ENCODE results near the gene ANKRD34A.

Gene ANKRD34A

DNA sequence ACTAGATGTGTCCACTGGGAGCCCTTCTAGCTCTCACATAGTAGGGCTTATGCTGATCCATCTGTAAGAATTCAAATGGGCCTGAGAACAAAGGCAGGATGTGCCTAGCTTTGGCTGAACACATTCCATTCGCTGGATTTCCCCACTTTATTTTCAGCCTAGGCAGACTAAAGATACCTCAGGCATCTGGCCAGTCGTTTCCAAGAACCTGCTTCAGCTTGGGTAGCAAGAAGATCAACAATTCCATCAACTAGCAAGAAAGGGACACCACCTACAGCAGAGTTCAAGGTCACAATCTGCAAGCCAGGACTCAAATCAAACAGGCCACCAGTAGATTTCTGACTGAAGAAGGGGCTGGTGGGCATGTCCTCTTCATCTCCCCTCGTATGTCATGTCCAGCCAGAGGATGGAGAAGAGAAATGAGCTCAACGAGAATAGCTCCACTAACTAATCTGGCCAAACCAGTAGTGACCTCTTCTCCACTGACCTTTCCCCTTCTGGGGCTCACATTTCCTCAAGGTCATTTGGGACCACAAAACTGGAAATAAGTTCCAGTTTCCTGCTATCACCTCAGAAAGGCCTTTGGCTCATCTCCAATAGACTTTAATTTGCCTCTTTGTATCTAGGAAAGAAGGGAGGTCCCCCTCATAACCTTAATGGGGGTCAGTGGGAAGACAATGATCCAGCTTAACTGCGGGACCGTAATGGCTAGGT is 17.8 kb upstream of the ANKRD34A start:
- Mint-ChIP-seq H3K4me3 (no peak overlapping the region), H3K4me1 (peaks cover 53% of the 10 kb centered on the region)
- no peak for ATAC-seq

DNA sequence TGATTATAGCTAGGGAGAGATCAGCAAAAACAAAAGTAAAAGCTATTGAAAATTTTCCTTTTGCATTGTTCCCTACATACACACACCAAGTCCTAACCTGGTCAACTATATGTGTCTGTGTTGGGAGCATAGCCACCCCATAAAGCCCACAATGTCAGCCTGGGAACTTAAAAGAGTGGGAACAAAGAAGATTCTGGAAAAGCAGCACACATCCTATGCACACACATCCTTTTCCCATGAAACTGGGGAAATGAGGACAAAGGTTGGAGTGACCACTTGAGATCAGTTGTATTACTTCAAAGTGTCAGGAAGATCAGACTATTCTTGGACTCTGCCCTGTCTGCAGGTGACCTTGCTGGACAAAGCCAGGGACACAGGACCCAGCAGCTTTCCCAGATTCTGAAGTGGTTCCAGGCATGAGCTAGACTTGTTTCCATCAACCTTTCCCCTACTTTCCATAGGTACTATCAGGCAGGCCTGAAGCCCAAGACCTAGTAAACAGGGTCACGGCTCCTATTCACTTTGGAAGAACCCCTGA is 16.2 kb upstream of the ANKRD34A start:
- no peak for ATAC-seq
- no peak for DNase-seq (ENCODE audit: low spot score in 2 of 2)

More for the DNA sequence above, 17.8 kb upstream of the ANKRD34A start:
- peaks cover 10% of the 10 kb centered on the region for H3K36me3 Mint-ChIP-seq
- no peaks in the 10 kb centered on the region for H3K9me3 Mint-ChIP-seq
- no peak for DNase-seq (ENCODE audit: low spot score in 2 of 2)
- H3K27ac Mint-ChIP-seq: no peak overlapping the region

DNA sequence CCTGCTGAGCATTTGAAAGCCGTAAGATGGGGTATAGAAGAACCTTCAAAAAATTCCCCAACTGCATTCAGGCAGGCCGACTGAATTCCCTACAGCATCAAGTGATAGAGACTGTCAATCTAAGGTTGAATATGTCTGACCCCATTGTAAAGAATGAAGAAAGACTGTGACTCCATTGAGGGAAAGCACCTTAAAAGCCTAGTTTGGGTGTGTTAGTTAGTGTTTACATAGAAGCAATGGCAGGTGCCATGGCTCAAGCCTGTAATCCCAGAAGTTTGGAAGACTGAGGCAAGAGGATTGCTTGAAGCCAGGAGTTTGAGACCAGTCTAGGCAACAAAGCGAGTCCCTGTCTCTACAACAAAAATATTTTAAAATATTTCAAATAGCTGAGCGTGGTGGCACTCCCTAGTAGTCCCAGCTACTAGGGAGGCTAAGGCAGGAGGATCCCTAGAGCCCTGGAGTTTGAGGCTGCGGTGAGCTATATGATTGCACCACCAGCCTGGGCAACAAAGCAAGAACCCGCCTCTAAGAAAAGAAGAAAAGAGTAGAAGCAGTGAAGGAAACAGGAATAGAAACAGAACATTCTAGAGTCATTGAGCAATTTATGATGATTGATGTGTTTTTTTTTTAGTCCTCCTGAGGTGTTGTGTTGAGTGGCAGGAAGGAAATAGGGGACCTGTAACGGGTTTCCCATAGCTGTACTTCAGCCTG is 15.5 kb upstream of the ANKRD34A start:
- DNase-seq (ENCODE audit: low spot score in 2 of 2) (no peak), ATAC-seq (no peak)
- no peak overlapping the region for H3K27ac Mint-ChIP-seq
- no peak overlapping the region for H3K4me3 Mint-ChIP-seq
- H3K36me3 Mint-ChIP-seq: peaks cover 10% of the 10 kb centered on the region
- H3K4me1 Mint-ChIP-seq: peaks cover 38% of the 10 kb centered on the region
- H3K9me3 Mint-ChIP-seq: no peaks in the 10 kb centered on the region

More for the DNA sequence above, 16.2 kb upstream of the ANKRD34A start:
- Mint-ChIP-seq H3K4me3 (no peak overlapping the region), H3K4me1 (peaks cover 44% of the 10 kb centered on the region), H3K27ac (no peak overlapping the region), H3K36me3 (peaks cover 10% of the 10 kb centered on the region), H3K9me3 (no peaks in the 10 kb centered on the region)

DNA sequence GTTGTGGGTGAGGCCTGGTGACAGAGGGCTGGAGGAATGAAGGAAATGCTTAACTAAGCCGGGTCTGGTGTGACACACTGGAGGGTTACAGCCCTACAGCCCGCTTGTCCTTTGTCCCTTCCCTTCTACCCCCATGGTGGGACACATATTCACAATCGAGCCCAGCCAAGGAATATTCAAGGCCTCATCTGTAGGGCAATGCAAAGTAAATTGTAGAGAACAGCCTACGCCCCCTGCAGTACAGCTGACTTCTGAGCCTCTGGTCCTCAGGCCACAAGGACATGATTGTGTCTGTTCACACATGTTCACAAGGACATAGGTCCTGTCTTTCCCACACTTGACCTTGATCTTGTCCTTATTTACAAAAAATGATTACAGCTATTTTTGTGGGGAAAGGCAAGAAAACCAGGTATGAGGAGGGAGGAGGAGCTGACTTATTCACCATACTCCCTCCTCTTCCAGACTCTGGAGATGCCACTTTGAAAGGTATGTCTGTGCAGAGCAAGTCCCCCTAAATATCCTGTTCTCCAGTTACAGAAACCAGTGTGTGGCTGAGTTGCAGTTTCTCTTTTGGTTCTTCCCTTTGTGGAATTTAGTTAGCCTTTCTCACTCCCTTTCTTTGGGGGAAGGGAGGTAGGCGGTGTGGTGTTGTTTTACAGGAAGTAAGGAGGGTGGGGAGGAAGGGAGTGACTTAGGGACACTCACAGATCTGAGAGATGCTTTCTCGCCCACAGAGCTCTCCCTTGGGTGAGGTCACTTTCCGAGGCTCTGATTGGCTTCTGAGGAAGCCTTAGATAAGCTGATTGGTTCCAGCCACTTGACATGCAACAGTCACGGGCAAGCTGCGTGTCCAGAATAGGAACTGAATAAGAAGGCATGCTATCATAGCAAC is 14.7 kb upstream of the ANKRD34A start:
- ATAC-seq (peak; percentile 96), DNase-seq (ENCODE audit: low spot score in 2 of 2) (peak; percentile 55 to 89)

DNA sequence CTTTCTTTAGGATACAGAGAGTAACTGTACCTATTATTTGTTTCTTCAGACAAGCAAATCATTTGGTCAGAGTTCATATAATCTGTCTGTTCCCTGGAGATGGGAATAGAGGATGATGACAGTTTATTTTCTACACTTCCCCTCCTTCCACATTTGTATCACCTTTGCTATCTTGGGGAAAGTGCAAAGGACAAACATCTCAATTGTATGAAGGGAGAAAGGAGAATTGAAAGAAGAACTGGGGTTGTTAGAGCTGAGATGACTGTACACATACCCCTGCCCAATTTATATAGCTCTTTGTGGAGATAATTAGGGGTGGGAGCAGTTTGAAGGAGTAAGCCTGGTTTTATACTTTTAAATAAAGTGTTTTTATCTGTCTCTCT is 14.1 kb upstream of the ANKRD34A start:
- DNase-seq (ENCODE audit: low spot score in 2 of 2): no peak
- Mint-ChIP-seq H3K36me3 (peaks cover 10% of the 10 kb centered on the region), H3K4me3 (no peak overlapping the region), H3K9me3 (no peaks in the 10 kb centered on the region), H3K27ac (no peak overlapping the region), H3K4me1 (peaks cover 24% of the 10 kb centered on the region)
- ATAC-seq: no peak

More for the DNA sequence above, 14.7 kb upstream of the ANKRD34A start:
- no peak overlapping the region for H3K4me3 Mint-ChIP-seq
- peaks cover 30% of the 10 kb centered on the region for H3K4me1 Mint-ChIP-seq
- no peaks in the 10 kb centered on the region for H3K9me3 Mint-ChIP-seq
- H3K36me3 Mint-ChIP-seq: peaks cover 10% of the 10 kb centered on the region
- no peak overlapping the region for H3K27ac Mint-ChIP-seq

DNA sequence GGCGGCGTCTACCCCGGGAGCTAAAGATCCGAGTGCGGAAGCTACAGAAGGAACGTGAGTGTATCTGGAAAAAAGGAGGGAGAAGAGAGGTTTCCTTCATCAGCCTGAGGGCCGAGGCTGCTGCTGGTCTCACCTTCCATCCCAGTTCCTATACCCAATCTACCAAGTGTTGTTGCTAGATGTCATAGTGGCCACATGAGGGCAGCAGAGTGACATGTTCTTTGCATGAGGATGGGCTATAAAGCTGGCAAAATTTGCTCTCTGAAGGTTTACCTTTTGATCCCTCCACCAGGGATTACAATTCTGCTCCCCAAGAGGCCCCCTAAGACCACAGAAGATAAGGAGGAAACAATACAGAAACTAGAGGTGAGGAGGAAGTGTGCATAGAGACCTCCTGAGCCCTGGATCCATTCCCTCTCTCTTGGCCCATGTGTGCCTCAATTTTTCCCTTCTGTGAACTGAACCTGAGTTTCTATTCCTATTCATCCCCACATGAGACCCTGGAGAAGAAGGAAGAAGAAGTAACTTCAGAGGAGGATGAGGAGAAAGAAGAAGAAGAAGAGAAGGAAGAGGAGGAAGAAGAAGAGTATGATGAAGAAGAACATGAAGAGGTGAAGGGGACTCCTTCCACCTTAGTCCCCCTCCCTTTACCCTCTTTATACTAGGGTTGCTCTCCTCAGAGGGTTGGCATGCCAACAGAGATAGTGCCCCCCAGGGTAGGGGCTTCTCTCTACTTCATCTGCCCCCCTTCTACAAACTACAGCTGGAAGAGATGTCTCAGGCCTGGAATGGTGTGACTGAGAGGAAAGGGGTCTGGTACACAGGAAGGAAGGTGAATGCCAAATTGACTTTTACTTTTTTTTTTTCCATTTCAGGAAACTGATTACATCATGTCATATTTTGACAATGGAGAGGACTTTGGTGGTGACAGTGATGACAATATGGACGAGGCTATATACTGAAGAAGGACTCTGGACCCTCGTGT is 13.4 kb upstream of the ANKRD34A start:
- no peak overlapping the region for H3K27ac Mint-ChIP-seq
- peaks cover 10% of the 10 kb centered on the region for H3K36me3 Mint-ChIP-seq

DNA sequence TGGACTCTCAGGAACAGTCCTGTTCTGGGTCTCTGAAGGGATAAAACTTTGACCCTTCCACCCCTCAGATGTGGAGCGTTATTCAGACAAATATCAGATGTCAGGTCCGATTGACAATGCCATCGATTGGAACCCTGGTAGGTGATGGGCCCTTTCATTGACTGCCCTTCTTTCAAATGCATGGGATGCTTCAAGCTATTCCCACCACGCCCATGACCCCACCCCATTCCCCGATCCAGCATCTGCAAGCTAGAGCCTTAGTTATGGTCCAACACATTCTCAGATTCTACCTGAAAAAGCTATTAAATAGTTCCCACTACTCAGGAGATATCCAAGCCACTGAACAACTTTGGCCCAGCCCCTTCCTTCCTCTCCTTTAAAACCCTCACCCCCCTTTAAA is 12.6 kb upstream of the ANKRD34A start:
- Mint-ChIP-seq H3K36me3 (peaks cover 10% of the 10 kb centered on the region), H3K27ac (no peak overlapping the region), H3K4me1 (peaks cover 9% of the 10 kb centered on the region), H3K4me3 (no peak overlapping the region), H3K9me3 (no peaks in the 10 kb centered on the region)
- DNase-seq (ENCODE audit: low spot score in 2 of 2): no peak
- no peak for ATAC-seq

More for the DNA sequence above, 13.4 kb upstream of the ANKRD34A start:
- ATAC-seq (peak; percentile 58), DNase-seq (ENCODE audit: low spot score in 2 of 2) (peak; percentile 56 to 78)
- Mint-ChIP-seq H3K4me3 (no peak overlapping the region), H3K9me3 (no peaks in the 10 kb centered on the region), H3K4me1 (peaks cover 17% of the 10 kb centered on the region)

DNA sequence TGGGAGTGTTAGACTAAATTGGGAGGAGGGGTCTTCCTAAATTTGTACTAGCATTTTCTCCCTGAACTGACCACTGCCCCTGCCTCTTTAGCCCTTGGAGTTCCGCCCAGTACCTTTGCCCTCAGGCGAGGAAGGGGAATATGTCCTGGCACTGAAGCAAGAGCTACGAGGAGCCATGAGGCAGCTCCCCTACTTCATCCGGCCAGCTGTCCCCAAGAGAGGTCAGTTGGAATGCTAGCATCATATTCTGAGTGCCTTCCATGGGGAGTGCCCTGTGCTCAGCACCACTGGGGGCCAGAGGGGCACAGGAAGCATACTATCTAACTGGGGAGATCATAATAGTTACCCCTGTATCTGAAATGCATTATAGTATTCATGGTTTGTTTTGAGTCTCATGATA is 10.8 kb upstream of the ANKRD34A start:
- Mint-ChIP-seq H3K4me1 (peaks cover 5% of the 10 kb centered on the region), H3K9me3 (no peaks in the 10 kb centered on the region), H3K4me3 (no peak overlapping the region), H3K27ac (peak overlapping the region; percentile 21), H3K36me3 (peaks cover 15% of the 10 kb centered on the region)
- DNase-seq (ENCODE audit: low spot score in 2 of 2): no peak
- ATAC-seq: no peak

DNA sequence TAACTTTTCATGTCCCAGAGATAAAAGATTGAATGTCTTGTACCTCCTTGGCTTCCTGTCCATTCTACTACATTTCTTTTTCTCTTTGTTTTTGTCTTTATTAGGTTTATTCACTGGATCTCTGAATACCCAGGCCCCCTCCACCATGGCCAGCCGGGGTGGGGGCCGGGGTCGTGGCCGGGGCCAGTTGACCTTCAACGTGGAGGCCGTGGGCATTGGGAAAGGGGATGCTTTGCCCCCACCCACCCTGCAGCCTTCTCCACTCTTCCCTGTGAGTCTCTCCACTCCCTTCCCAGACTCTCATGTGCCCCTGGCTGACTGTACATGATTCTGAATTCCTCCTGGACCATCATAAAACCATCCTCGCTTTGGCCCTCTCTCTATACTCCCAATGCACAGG is 10.3 kb upstream of the ANKRD34A start:
- no peak for ATAC-seq
- peak overlapping the region; percentile 21 for H3K27ac Mint-ChIP-seq
- no peak overlapping the region for H3K4me3 Mint-ChIP-seq
- peaks cover 5% of the 10 kb centered on the region for H3K4me1 Mint-ChIP-seq
- DNase-seq (ENCODE audit: low spot score in 2 of 2): no peak
- H3K9me3 Mint-ChIP-seq: no peaks in the 10 kb centered on the region
- peaks cover 15% of the 10 kb centered on the region for H3K36me3 Mint-ChIP-seq

DNA sequence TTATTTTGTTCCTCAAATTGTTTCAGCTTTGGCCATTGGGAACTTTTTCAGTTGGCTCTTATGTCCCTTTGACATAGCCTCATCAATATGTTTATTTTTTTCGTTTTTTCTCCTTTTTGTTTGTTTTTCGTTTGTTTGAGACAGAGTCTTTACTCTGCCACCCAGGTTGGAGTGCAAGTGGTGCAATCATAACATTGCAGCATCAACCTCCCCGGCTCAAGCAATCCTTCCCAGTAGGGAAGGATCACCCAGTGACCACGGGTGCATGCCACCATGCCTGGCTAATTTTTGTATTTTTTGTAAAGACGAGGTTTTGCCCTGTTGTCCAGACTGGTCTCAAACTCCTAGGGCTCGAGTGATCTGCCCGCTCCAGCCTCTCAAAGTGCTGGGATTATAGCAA is 8.2 kb upstream of the ANKRD34A start:
- Mint-ChIP-seq H3K9me3 (no peaks in the 10 kb centered on the region), H3K36me3 (peaks cover 13% of the 10 kb centered on the region), H3K4me3 (no peak overlapping the region), H3K27ac (peak overlapping the region; percentile 17), H3K4me1 (peaks cover 5% of the 10 kb centered on the region)
- ATAC-seq (no peak), DNase-seq (ENCODE audit: low spot score in 2 of 2) (no peak)

DNA sequence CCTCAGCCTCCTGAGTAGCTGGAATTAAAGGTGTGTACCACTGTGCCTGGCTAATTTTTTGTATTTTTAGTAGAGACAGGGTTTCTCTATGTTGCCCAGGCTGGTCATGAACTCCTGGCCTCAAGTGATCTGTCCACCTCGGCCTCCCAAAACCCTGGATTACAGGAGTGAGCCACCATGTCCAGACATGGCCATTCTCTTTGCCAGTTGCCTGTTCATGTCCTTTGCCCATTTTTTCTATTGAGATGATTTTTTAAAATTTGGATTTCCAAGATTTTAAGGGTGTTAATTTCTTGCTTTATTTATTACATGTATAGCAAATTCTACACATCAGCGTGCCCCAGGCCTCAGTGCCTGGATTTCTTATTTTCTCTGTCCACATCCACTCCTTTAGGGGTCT is 2.9 kb upstream of the ANKRD34A start:
- H3K4me3 Mint-ChIP-seq: no peak overlapping the region
- ATAC-seq: no peak
- no peak overlapping the region for H3K27ac Mint-ChIP-seq
- H3K36me3 Mint-ChIP-seq: peaks cover 17% of the 10 kb centered on the region
- no peak for DNase-seq (ENCODE audit: low spot score in 2 of 2)
- no peaks in the 10 kb centered on the region for H3K9me3 Mint-ChIP-seq
- H3K4me1 Mint-ChIP-seq: peaks cover 31% of the 10 kb centered on the region

DNA sequence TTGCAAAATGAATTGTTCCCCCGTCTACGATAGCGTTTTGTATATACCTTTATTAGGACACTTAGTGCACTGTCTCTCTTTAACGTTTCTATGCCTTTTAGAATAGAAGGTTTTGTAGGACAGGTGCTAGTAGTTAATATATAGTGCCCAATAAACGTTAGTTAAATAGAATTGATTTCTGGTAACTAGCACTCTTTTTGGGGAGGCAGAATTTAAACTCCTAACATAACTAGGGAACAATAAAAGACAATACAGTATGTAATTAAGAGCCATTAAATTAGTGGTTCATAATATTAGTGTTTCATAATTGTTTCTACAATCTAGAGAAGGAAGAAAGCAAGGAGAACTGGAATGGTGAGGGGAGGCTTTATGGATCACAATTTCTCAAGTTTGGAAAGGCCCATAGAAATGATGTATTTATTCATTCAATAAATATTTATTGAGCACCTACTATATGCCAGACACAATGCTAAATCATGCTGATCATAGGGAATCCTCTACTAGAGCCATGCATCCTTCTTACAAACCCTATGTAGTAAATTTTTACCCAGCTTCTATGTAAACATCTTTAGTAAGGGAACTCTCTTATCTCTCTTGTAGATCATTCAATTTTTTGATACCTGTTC is 857 bp upstream of the ANKRD34A start:
- peaks cover 43% of the 10 kb centered on the region for H3K4me1 Mint-ChIP-seq
- ATAC-seq (no peak), DNase-seq (ENCODE audit: low spot score in 2 of 2) (no peak)
- H3K9me3 Mint-ChIP-seq: no peaks in the 10 kb centered on the region
- H3K27ac Mint-ChIP-seq: peak overlapping the region; percentile 88
- peak overlapping the region; percentile 75 for H3K4me3 Mint-ChIP-seq
- peaks cover 25% of the 10 kb centered on the region for H3K36me3 Mint-ChIP-seq

DNA sequence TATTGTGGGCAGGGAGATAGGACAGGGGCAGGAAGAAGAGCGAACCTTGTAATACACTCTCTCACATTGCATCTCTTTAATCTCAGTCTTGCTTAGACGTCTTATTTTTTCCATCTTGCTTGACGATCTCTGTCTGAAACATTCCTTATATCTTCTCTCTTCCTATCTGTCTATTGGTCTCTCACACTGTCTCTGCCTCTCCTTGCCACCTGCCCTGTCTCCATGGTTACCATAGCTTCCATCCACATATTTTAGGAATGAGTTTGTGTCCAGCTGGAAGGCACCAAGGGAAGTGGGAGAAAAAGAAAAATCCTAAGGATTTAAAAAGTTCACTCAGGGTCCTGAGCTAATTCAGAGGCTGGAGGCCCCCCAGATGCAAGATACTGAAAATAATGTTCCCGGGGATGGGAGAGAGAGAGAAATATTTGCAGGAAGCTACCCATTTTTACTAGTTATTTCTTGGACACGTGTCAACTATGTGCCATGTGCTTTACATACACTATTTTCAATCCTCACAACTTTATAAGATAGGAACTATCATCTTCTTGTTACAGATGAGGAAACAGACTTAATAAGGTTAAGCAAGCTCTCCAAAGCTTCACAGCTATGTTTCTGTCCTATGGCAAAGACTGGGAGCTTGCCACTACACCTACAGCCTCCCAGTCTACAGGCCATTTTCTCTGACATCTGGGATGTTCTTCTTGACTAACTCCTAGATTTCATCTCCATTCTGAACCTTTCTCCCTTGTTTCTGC is 933 bp downstream of the ANKRD34A start:
- DNase-seq (ENCODE audit: low spot score in 2 of 2): no peak
- ATAC-seq: no peak
- Mint-ChIP-seq H3K9me3 (no peaks in the 10 kb centered on the region), H3K27ac (peak overlapping the region; percentile 88), H3K36me3 (peaks cover 20% of the 10 kb centered on the region), H3K4me1 (peaks cover 58% of the 10 kb centered on the region), H3K4me3 (peak overlapping the region; percentile 75)

All from stimulated activated effector memory CD8-positive, alpha-beta T cell treated with anti-CD3 and anti-CD28 coated beads, Interleukin-12 subunit alpha, Interleukin-12 subunit beta, amount 100 ng/mL, for 72 hours (primary cell).